HepG2 (cell line): ENCODE measurements around the gene ENG. TPM values are rescaled to one million over a fixed set of nuclear protein-coding genes. Genes with fewer than 3 reads are reported as not detected.
A peak's percentile ranks its signal among the peaks of the same experiment; 100 is the strongest.

Experiments used
- CEBPZ ChIP-seq: IDR thresholded peaks from 2 replicates; pipeline ENCODE4 v1.6.1; 2012; ENCODE audit warnings: low read length, improper control_type of control experiment
- IRF9 ChIP-seq: sonication (generic); formaldehyde crosslinking; IDR thresholded peaks from 2 replicates; pipeline ENCODE4 v1.8.0; 2022; ENCODE audit warnings: missing genetic modification reagents, mild to moderate bottlenecking, borderline replicate concordance
- MXI1 ChIP-seq: IDR thresholded peaks from 3 replicates; pipeline ENCODE4 v1.6.1; 2012; ENCODE audit warnings: low read depth, low read length, inconsistent platforms, borderline replicate concordance
- NR3C1 ChIP-seq: sonication (generic); formaldehyde crosslinking; IDR thresholded peaks from 2 replicates; pipeline ENCODE4 v1.4.0; 2020; ENCODE audit warnings: missing genetic modification reagents
- PPARG ChIP-seq: conservative IDR thresholded peaks from 2 replicates; pipeline ENCODE4 v1.6.1; 2016; ENCODE audit warnings: missing biosample characterization, missing genetic modification reagents
- RARA ChIP-seq: IDR thresholded peaks from 2 replicates; pipeline ENCODE4 v1.6.1; 2016; ENCODE audit warnings: missing genetic modification reagents, missing compliant biosample characterization
- RARG ChIP-seq: sonication (generic); formaldehyde crosslinking; IDR thresholded peaks from 2 replicates; pipeline ENCODE4 v1.4.0; 2020; ENCODE audit warnings: low read depth, mild to moderate bottlenecking, missing genetic modification reagents
- SRSF4 ChIP-seq: fragments of 200-400 bp; formaldehyde crosslinking; IDR thresholded peaks from one replicate; pipeline ENCODE4 v1.6.1; 2018; ENCODE audit warnings: mild to moderate bottlenecking, low read depth, low read length, moderate library complexity; ENCODE audit not compliant: poor library complexity, severe bottlenecking
- ZNF143 ChIP-seq: sonication (generic); formaldehyde crosslinking; IDR thresholded peaks from 2 replicates; pipeline ENCODE4 v1.4.0; 2020; ENCODE audit warnings: missing genetic modification reagents
- ZNF205 ChIP-seq: IDR thresholded peaks from 2 replicates; pipeline ENCODE4 v1.6.1; 2018; ENCODE audit warnings: missing biosample characterization, missing genetic modification reagents
- ZNF407 ChIP-seq: sonication (generic); formaldehyde crosslinking; IDR thresholded peaks from one replicate; pipeline ENCODE4 v1.5.1; 2020; ENCODE audit warnings: mild to moderate bottlenecking, missing genetic modification reagents; ENCODE audit errors: not compliant biosample characterization
- ZNF580 ChIP-seq: IDR thresholded peaks from 2 replicates; pipeline ENCODE4 v1.6.1; 2016; ENCODE audit warnings: low read depth, borderline replicate concordance
- ZNF746 ChIP-seq: sonication (generic); formaldehyde crosslinking; IDR thresholded peaks from 2 replicates; pipeline ENCODE4 v1.8.0; 2022; ENCODE audit warnings: mild to moderate bottlenecking, missing genetic modification reagents
- polyA plus RNA-seq, 8 experiments: library from polyadenylated mRNA; depleted of rRNA in 3 of 8; stranded (reverse) in 7 of 8; unstranded in 1 of 8; fragments of >200 nt; fragmentation: Illumina TruSeq in 4 of 8; extraction: Trizol in 4 of 8; gene quantifications; 2 replicates each; pipeline versions ENCODE4 v1.2.1 to v1.2.3, GENCODE V29; 2011 to 2016; ENCODE audit warnings: low read depth in 4 of 8, missing spikeins in 1 of 8, mixed read lengths in 1 of 8; ENCODE audit not compliant: insufficient read depth in 1 of 8
- total RNA-seq, 5 experiments: library from RNA; depleted of rRNA; stranded (reverse); fragments of >200 nt; fragmentation: Illumina TruSeq; extraction: Trizol; gene quantifications; 2 replicates each; pipeline ENCODE4 v1.2.3, GENCODE V29; 2016; ENCODE audit warnings: low read depth in 1 of 5
- TF ChIP-seq, protein P1 (sequence below): sonication (generic); formaldehyde crosslinking; IDR thresholded peaks from 2 replicates; pipeline ENCODE4 v1.5.0; 2020; ENCODE audit warnings: mild to moderate bottlenecking, missing genetic modification reagents

ENG gene
- total and polyA plus RNA-seq, 2 of the 13 experiments (the other 11 are each of a cell fraction or from before 2014, with no cell fraction given): 0.02 to 1.1 TPM

GRCh38 chr9:127869310-127870152 lies 15.1 kb upstream of the ENG start (continued):
- TF ChIP-seq, protein P1, sequence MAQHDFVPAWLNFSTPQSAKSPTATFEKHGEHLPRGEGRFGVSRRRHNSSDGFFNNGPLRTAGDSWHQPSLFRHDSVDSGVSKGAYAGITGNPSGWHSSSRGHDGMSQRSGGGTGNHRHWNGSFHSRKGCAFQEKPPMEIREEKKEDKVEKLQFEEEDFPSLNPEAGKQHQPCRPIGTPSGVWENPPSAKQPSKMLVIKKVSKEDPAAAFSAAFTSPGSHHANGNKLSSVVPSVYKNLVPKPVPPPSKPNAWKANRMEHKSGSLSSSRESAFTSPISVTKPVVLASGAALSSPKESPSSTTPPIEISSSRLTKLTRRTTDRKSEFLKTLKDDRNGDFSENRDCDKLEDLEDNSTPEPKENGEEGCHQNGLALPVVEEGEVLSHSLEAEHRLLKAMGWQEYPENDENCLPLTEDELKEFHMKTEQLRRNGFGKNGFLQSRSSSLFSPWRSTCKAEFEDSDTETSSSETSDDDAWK (CRISPR knock-in tag): no peak
- TF ChIP-seq MXI1 (no peak), ZNF580 (CRISPR knock-in tag) (no peak), ZNF205 (CRISPR knock-in tag) (no peak), ZNF143 (CRISPR knock-in tag) (peak; percentile 29; the same call in 1 of the 2 replicates), PPARG (no peak), ZNF407 (peak; percentile 39), ZNF746 (0 out of 2 replicates have a peak, but pooled peaks have one; percentile 4), RARA (CRISPR knock-in tag) (peak; percentile 64), SRSF4 (no peak), CEBPZ (no peak), IRF9 (CRISPR knock-in tag) (peak; percentile 34; the same call in 1 of the 2 replicates), RARG (CRISPR knock-in tag) (no peak), NR3C1 (CRISPR knock-in tag) (no peak)
